Thyroid gland (tissue), 4 donors: Measurements from ENCODE around the gene NCAPH2.

Source experiments
- POLR2A ChIP-seq, 2 donors: fragments of 450-650 bp; IDR thresholded peaks; one replicate each; pipeline ENCODE4 v1.6.1; 2017; ENCODE audit warnings: antibody characterized with exemption in 2 of 2, mild to moderate bottlenecking in 2 of 2, moderate library complexity in 1 of 2
- TF ChIP-seq, protein P1 (sequence below), 6 experiments: fragments of 200-600 bp in 3 of 6; fragments of 450-650 bp in 3 of 6; sonication (generic) in 3 of 6; IDR thresholded peaks; one replicate each; pipeline ENCODE4 v1.5.1; 2016 to 2019; ENCODE audit warnings: antibody characterized with exemption in 6 of 6, mild to moderate bottlenecking in 2 of 6, inconsistent platforms in 1 of 6, moderate library complexity in 1 of 6

DNA sequence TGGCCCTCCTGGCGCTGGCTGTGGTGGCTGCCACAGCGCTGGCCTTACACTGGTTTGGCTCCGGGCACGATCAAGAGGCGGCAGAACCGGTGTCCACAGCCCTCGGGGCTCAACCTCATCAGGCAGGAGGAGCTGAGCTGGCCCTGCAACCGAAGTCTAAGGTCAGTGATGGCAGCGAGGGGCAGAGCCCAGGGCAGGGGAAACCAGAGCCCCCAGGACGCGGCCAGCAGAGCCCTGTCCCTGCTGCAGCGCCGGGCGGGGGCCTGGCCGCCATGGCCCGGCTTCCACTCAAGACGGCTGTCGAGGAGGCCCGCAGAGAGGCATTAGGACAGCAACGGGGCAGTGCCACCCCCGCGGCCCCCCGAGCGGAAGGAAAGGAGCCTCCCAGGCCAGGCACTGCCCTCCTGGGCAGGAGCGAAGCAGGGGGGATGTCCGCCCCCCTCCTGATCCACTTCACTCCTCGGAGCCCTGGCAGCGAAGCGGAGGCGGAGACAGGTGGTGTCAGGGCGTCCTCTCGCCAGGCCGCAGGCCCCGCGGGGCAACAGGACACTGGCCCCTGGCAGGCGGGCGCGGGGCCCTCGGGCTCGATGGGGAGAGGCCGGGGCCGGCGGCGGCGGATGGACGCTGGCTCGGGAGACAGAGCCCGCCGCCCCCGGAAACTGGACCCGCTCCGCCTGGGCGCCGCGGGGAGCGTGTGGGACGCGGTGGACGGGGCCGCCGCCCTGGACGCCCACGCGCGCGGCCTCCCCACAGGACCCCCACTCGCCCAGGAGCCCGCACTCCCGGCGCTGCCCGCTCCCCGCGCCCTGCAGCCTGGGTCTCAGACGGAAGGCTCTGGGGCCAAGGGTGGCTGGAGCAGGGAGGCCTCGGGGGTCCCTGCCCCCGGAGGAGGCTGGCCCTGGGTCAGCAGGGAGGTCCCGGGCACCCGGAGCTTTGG lies 38.6 kb downstream of the NCAPH2 start:
- TF ChIP-seq POLR2A (IDR thresholded peaks at IDR 0.05): no peak
- TF ChIP-seq, protein P1, sequence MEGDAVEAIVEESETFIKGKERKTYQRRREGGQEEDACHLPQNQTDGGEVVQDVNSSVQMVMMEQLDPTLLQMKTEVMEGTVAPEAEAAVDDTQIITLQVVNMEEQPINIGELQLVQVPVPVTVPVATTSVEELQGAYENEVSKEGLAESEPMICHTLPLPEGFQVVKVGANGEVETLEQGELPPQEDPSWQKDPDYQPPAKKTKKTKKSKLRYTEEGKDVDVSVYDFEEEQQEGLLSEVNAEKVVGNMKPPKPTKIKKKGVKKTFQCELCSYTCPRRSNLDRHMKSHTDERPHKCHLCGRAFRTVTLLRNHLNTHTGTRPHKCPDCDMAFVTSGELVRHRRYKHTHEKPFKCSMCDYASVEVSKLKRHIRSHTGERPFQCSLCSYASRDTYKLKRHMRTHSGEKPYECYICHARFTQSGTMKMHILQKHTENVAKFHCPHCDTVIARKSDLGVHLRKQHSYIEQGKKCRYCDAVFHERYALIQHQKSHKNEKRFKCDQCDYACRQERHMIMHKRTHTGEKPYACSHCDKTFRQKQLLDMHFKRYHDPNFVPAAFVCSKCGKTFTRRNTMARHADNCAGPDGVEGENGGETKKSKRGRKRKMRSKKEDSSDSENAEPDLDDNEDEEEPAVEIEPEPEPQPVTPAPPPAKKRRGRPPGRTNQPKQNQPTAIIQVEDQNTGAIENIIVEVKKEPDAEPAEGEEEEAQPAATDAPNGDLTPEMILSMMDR (IDR thresholded peaks at IDR 0.05): no peak
